GM19099 (cell line): ENCODE measurements around the gene RNF168.

Experiments
- POLR2A ChIP-seq: IDR thresholded peaks from 3 replicates; pipeline ENCODE4 v1.6.1; 2011; ENCODE audit warnings: low read depth; ENCODE audit not compliant: insufficient read length; ENCODE audit errors: extremely low read depth

The RNF168 gene

GRCh38 chr3:196518966-196519717, 15.6 kb upstream of the RNF168 start:
- TF ChIP-seq POLR2A: no peak

GRCh38 chr3:196517919-196518318, 14.4 kb upstream of the RNF168 start:
- no peak for TF ChIP-seq POLR2A

- TF ChIP-seq POLR2A: no peak
These were observed 13.7 kb upstream of the RNF168 start for GRCh38 chr3:196517162-196517800.

GRCh38 chr3:196514913-196515621, 11.5 kb upstream of the RNF168 start, which contains the start of gene SMCO1:
Gene SMCO1, minus strand, starts transcription at chr3:196515346. Its CDS starts 137 bp downstream, at chr3:196515209.
- TF ChIP-seq POLR2A: no peak

GRCh38 chr3:196514350-196514716, 10.8 kb upstream of the RNF168 start:
- no peak for TF ChIP-seq POLR2A

- no peak for TF ChIP-seq POLR2A
These were observed 10.3 kb upstream of the RNF168 start for GRCh38 chr3:196513697-196514349.

- TF ChIP-seq POLR2A: no peak
These were observed 3.1 kb upstream of the RNF168 start for GRCh38 chr3:196506687-196507086.

GRCh38 chr3:196504556-196504955, 988 bp upstream of the RNF168 start:
- TF ChIP-seq POLR2A: no peak

GRCh38 chr3:196502775-196503195, 783 bp downstream of the RNF168 start:
- TF ChIP-seq POLR2A: no peak

GRCh38 chr3:196501316-196502044, 2.1 kb downstream of the RNF168 start:
- no peak for TF ChIP-seq POLR2A

- TF ChIP-seq POLR2A: no peak
These were observed 3.6 kb downstream of the RNF168 start for GRCh38 chr3:196499807-196500524.

- no peak for TF ChIP-seq POLR2A
These were observed 4.5 kb downstream of the RNF168 start for GRCh38 chr3:196499061-196499460.

GRCh38 chr3:196498297-196498696, 5.3 kb downstream of the RNF168 start:
- TF ChIP-seq POLR2A: no peak

- TF ChIP-seq POLR2A: no peak
These were observed 7.4 kb downstream of the RNF168 start for GRCh38 chr3:196496183-196496582.
